Measurements from ENCODE around the gene GH2.
A peak's percentile ranks its signal among the peaks of the same experiment; 100 is the strongest.
"Not testable (repeated sequence)": the region's sequence is repeated elsewhere in the genome, so short reads cannot be mapped to it uniquely, and the experiment has no call there.

Gene GH2

GRCh38 chr17:63920050-63920449 lies 38.3 kb upstream of the GH2 start:
- not testable (repeated sequence) for ATAC-seq

DNA sequence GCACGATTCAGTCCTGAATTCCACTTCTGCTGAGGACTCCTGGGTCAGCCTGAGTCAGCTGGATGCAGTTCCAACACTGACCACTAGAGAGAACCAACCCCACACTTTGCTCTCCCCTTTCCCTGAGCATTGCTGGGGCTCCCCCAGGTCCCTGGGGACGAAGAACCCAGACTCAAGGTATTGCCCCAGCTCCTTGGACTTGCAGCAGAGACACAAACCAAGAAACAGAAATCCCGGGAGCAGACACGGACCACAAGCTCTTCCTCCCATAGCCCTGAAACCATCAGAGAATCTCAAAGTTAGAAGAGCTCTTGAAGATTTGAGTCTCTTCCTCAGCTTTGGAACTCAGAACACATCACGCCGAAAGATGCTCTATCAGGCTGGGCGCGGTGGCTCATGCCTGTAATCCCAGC lies 37.6 kb upstream of the GH2 start:
- TF ChIP-seq CSDC2 (CRISPR knock-in tag; IDR thresholded peaks at IDR 0.05) (no peak), TCF4 (CRISPR knock-in tag; IDR thresholded peaks at IDR 0.05; ENCODE audit: borderline replicate concordance) (no peak), TOX (CRISPR knock-in tag; IDR thresholded peaks at IDR 0.05; ENCODE audit: borderline replicate concordance) (no peak), ZNF565 (CRISPR knock-in tag; conservative IDR thresholded peaks at IDR 0.05; ENCODE audit: low read depth) (no peak), ZNF70 (CRISPR knock-in tag; IDR thresholded peaks at IDR 0.05) (no peak), ZC3H10 (CRISPR knock-in tag; IDR thresholded peaks at IDR 0.05) (no peak), ESRRG (CRISPR knock-in tag; IDR thresholded peaks at IDR 0.05) (no peak), ISL1 (CRISPR knock-in tag; IDR thresholded peaks at IDR 0.05) (no peak), GLIS3 (CRISPR knock-in tag; IDR thresholded peaks at IDR 0.05) (no peak), ZNF8 (CRISPR knock-in tag; IDR thresholded peaks at IDR 0.05) (no peak), PATZ1 (CRISPR knock-in tag; IDR thresholded peaks at IDR 0.05; ENCODE audit: borderline replicate concordance) (no peak), OSR1 (CRISPR knock-in tag; IDR thresholded peaks at IDR 0.05) (no peak)
- TF ChIP-seq, protein P1, sequence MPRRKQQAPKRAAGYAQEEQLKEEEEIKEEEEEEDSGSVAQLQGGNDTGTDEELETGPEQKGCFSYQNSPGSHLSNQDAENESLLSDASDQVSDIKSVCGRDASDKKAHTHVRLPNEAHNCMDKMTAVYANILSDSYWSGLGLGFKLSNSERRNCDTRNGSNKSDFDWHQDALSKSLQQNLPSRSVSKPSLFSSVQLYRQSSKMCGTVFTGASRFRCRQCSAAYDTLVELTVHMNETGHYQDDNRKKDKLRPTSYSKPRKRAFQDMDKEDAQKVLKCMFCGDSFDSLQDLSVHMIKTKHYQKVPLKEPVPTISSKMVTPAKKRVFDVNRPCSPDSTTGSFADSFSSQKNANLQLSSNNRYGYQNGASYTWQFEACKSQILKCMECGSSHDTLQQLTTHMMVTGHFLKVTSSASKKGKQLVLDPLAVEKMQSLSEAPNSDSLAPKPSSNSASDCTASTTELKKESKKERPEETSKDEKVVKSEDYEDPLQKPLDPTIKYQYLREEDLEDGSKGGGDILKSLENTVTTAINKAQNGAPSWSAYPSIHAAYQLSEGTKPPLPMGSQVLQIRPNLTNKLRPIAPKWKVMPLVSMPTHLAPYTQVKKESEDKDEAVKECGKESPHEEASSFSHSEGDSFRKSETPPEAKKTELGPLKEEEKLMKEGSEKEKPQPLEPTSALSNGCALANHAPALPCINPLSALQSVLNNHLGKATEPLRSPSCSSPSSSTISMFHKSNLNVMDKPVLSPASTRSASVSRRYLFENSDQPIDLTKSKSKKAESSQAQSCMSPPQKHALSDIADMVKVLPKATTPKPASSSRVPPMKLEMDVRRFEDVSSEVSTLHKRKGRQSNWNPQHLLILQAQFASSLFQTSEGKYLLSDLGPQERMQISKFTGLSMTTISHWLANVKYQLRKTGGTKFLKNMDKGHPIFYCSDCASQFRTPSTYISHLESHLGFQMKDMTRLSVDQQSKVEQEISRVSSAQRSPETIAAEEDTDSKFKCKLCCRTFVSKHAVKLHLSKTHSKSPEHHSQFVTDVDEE (CRISPR knock-in tag; IDR thresholded peaks at IDR 0.05) = no peak
- peak; percentile 96 for ATAC-seq

DNA sequence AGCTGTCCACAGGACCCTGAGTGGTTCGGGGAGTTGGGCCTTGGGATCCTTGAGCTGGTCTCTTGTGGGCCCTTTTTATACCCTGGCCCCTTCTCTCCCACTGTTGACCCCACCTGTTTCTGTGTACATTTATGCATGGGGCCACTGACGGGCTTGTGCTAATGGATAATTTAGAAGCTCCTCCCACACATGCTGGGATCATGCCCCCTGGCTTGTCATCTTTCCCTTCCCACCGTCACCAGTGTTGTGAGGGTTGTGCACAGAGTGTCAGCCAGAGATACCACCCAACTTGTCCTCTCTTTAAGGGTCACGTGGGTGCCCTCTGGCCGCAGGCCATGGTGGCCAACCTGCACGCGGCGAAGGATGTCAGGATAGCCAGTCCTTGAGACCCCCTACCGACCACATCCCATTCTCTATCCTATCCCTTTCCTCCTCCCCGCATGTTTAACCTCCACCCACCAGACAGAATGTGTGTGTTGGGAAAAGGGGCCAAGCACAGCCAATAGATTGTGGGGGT lies 37.1 kb upstream of the GH2 start, which contains the start of gene GH1:
GH1 (minus strand) TSS at position 51 of the 517 bp plus-strand sequence. CDS start 63 bp downstream, outside the sequence.
- not testable (repeated sequence) for ATAC-seq

- no peak for TF ChIP-seq ZNF8 (CRISPR knock-in tag; IDR thresholded peaks at IDR 0.05)
- TF ChIP-seq TCF4 (CRISPR knock-in tag; IDR thresholded peaks at IDR 0.05; ENCODE audit: borderline replicate concordance) = no peak
- no peak for TF ChIP-seq BACH2 (CRISPR knock-in tag; IDR thresholded peaks at IDR 0.05; ENCODE audit: borderline replicate concordance)
- no peak for TF ChIP-seq OSR1 (CRISPR knock-in tag; IDR thresholded peaks at IDR 0.05)
- no peak for TF ChIP-seq RARB (CRISPR knock-in tag; IDR thresholded peaks at IDR 0.05)
- ATAC-seq = no peak
Observed at GRCh38 chr17:63918305-63918704, 36.6 kb upstream of the GH2 start.

DNA sequence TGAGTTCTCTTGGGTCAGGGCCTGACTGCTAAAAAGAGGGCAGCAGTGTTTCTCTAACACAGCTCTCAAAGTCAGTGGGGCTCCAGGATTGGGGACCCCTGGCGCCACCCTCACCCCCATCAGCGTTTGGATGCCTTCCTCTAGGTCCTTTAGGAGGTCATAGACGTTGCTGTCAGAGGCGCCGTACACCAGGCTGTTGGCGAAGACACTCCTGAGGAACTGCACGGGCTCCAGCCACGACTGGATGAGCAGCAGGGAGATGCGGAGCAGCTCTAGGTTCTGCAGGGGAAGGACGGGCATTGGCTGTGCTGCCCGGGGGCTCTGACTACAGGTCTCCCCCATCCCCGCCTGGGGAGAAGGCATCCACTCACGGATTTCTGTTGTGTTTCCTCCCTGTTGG lies 35.9 kb upstream of the GH2 start:
- no peak for ATAC-seq
- no peak for TF ChIP-seq ARNTL (CRISPR knock-in tag; IDR thresholded peaks at IDR 0.05; ENCODE audit: borderline replicate concordance, low read depth)
- no peak for TF ChIP-seq TOX (CRISPR knock-in tag; IDR thresholded peaks at IDR 0.05; ENCODE audit: borderline replicate concordance)
- no peak for TF ChIP-seq ISL1 (CRISPR knock-in tag; IDR thresholded peaks at IDR 0.05)
- no peak for TF ChIP-seq ZNF8 (CRISPR knock-in tag; IDR thresholded peaks at IDR 0.05)
- TF ChIP-seq ZC3H10 (CRISPR knock-in tag; IDR thresholded peaks at IDR 0.05) = no peak
- TF ChIP-seq, protein P2, sequence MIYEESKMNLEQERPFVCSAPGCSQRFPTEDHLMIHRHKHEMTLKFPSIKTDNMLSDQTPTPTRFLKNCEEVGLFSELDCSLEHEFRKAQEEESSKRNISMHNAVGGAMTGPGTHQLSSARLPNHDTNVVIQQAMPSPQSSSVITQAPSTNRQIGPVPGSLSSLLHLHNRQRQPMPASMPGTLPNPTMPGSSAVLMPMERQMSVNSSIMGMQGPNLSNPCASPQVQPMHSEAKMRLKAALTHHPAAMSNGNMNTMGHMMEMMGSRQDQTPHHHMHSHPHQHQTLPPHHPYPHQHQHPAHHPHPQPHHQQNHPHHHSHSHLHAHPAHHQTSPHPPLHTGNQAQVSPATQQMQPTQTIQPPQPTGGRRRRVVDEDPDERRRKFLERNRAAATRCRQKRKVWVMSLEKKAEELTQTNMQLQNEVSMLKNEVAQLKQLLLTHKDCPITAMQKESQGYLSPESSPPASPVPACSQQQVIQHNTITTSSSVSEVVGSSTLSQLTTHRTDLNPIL (CRISPR knock-in tag; IDR thresholded peaks at IDR 0.05; ENCODE audit: low read depth) = no peak
- TF ChIP-seq, protein P1 (CRISPR knock-in tag; IDR thresholded peaks at IDR 0.05) = no peak
- TF ChIP-seq ZFP3 (CRISPR knock-in tag; IDR thresholded peaks at IDR 0.05) = no peak
- TF ChIP-seq BACH2 (CRISPR knock-in tag; IDR thresholded peaks at IDR 0.05; ENCODE audit: borderline replicate concordance) = no peak
- TF ChIP-seq GLIS3 (CRISPR knock-in tag; IDR thresholded peaks at IDR 0.05) = no peak
- TF ChIP-seq OSR1 (CRISPR knock-in tag; IDR thresholded peaks at IDR 0.05) = no peak
- TF ChIP-seq CSDC2 (CRISPR knock-in tag; IDR thresholded peaks at IDR 0.05) = no peak
- no peak for TF ChIP-seq ZNF70 (CRISPR knock-in tag; IDR thresholded peaks at IDR 0.05)
- no peak for TF ChIP-seq CSRNP3 (CRISPR knock-in tag; IDR thresholded peaks at IDR 0.05)
- no peak for TF ChIP-seq PATZ1 (CRISPR knock-in tag; IDR thresholded peaks at IDR 0.05; ENCODE audit: borderline replicate concordance)
- TF ChIP-seq TCF4 (CRISPR knock-in tag; IDR thresholded peaks at IDR 0.05; ENCODE audit: borderline replicate concordance) = no peak
- TF ChIP-seq SNAI2 (CRISPR knock-in tag; IDR thresholded peaks at IDR 0.05) = no peak
- TF ChIP-seq RARB (CRISPR knock-in tag; IDR thresholded peaks at IDR 0.05) = no peak
